Activated CD4-positive, alpha-beta T cell treated with anti-CD3 and anti-CD28 coated beads, Interleukin-2, amount 50 U/mL, for 1 hour (primary cell): ENCODE measurements around the gene SPATS2.

Experiments
- DNase-seq: peaks from one replicate; pipeline ENCODE4 v3.0.0-alpha.2; 2020

SPATS2 gene

GRCh38 chr12:49560695-49561094, 193.4 kb downstream of the SPATS2 start:
- DNase-seq = no peak

DNA sequence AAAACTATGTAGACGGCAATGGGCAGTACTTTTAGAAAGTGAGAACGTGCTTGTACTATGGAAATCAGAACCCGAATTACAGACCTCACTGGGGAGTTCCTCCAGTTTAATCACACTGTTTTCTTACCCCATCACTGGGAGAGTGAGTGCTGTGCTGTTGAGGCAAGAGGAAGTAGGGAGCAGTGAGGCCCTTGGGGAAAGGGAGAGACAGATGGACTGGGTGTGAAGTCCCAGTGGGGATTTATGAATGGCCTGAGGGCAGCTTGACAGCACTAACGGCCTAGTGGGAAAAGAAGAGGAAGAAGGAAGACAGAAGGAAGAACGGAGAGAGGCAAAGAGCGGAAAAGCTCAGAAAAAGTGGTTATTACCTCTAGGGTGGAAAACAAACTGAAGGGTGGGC, 195.0 kb downstream of the SPATS2 start:
- no peak for DNase-seq

- no peak for DNase-seq
Observed at GRCh38 chr12:49562831-49563230, 195.6 kb downstream of the SPATS2 start.

GRCh38 chr12:49563951-49564685, 196.9 kb downstream of the SPATS2 start:
- DNase-seq = no peak

DNA sequence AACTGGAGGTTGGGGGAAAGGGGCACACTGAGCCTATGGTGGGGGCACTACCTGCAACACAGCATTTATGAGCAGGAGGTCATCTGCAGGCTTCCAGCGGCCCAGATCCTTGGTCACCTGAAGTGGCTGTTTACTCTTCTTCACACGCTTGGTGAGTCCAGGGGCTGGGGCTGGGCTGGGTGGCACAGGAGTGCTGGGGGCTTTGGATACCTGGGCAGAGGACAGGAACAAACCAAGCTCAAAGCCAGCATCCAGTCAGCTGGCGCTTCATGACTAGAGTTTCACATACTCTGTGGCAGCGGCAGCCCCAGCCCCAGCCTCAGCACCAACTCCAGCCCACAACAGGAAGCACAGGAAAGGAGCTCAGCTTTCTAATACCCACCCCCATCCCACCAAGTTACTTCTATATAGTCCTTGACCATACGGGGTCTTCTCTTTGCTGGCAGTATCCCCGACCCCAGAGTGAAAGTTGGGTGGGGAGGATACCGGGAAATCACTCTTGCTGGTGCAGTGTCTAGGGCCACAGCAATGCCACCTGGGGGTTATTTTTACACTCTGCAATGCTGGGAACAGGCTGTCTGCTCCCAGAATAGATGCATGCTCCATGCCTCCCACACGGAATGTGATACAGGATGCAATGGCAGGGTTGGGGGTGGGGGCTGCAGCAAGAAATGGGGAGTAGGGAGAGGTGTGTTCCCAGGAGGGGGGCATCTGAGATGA, 197.6 kb downstream of the SPATS2 start:
- DNase-seq = no peak

GRCh38 chr12:49565406-49566265, 198.4 kb downstream of the SPATS2 start:
- DNase-seq = no peak

DNA sequence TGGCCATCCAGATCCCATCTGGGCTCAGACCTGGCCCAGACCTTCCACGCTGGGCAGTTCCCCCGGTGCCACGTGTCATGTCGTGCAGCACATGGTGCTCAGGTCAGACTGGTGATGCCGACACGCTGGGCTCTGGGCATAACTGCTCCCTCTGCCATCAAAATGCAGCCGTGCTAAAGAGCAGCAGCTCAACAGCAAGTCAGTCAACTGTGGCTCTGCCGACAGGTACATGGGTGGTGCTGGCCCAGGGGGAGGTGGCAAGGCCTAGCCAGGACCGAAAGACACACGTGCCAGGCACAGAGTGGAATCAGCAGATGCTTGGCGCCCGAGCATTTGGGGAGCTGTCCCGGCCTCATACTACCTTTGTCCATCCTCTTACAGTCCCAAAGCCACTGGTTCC, 199.1 kb downstream of the SPATS2 start:
- DNase-seq = no peak

- DNase-seq = no peak
Observed at GRCh38 chr12:49567302-49567610, 200.0 kb downstream of the SPATS2 start.

- DNase-seq = peak; percentile 89
Observed at GRCh38 chr12:49567611-49568441, 200.6 kb downstream of the SPATS2 start, which contains the start of gene MCRS1. Gene MCRS1, minus strand, starts transcription at chr12:49568142. Its CDS starts 1,411 bp downstream, at chr12:49566731.

GRCh38 chr12:49568442-49569162, 201.3 kb downstream of the SPATS2 start:
- DNase-seq = no peak
